BLaER1 treated with 17β-estradiol and CSF1 and Interleukin-3, amounts not matched to agents 10 nM and 100 nM (cell line): ENCODE results near the gene DHX40.
"Not testable (repeated sequence)": the region's sequence is repeated elsewhere in the genome, so short reads cannot be mapped to it uniquely, and the experiment has no call there.

Experiments
- H3K27ac ChIP-seq, 11 experiments: shearing (Covaris generic); formaldehyde crosslinking; 2 replicates each; pipeline ENCODE4 v1.8.1; 2022
- H3K27me3 ChIP-seq, 11 experiments: shearing (Covaris generic); formaldehyde crosslinking; 2 replicates each; pipeline ENCODE4 v1.8.1; 2022
- H3K36me3 ChIP-seq, 11 experiments: shearing (Covaris generic); formaldehyde crosslinking; 2 replicates each; pipeline ENCODE4 v1.8.1; 2022
- H3K4me1 ChIP-seq, 10 experiments: shearing (Covaris generic); formaldehyde crosslinking; 2 replicates each; pipeline ENCODE4 v1.8.1; 2022
- H3K4me2 ChIP-seq, 11 experiments: shearing (Covaris generic); formaldehyde crosslinking; 2 replicates each; pipeline ENCODE4 v1.8.1; 2022
- H3K4me3 ChIP-seq, 10 experiments: shearing (Covaris generic); formaldehyde crosslinking; 2 replicates each; pipeline ENCODE4 v1.8.1; 2022
- H3K9ac ChIP-seq, 11 experiments: shearing (Covaris generic); formaldehyde crosslinking; 2 replicates each; pipeline ENCODE4 v1.8.1; 2022
- H3K9me3 ChIP-seq, 11 experiments: shearing (Covaris generic); formaldehyde crosslinking; replicated peaks in 1 of 11; 2 replicates each; pipeline ENCODE4 v1.8.1; 2022
- H4K20me1 ChIP-seq, 11 experiments: shearing (Covaris generic); formaldehyde crosslinking; 2 replicates each; pipeline ENCODE4 v1.8.1; 2022
- Cebpa-rat ChIP-seq, 11 experiments: shearing (Covaris generic); IDR thresholded peaks; 2 replicates each; pipeline ENCODE4 v1.8.1; 2022

Gene DHX40

GRCh38 chr17:59642565-59642964, 77.2 kb downstream of the DHX40 start:
- peaks cover 24 to 100% (median 95%) of the 10 kb centered on the region in 11 experiments for H4K20me1 ChIP-seq
- H3K9me3 ChIP-seq: no peaks in the 10 kb centered on the region
- peak overlapping the region in 2 of 10 experiments; percentile 42 to 43; a peak in 2 of 20 replicates for H3K4me3 ChIP-seq
- no peaks in the 10 kb centered on the region for H3K27me3 ChIP-seq
- peak overlapping the region; percentile 18 to 100 (median 89) for H3K4me2 ChIP-seq
- peak overlapping the region in 7 of 11 experiments; percentile 19 to 56 (median 32); a peak in 8 of 22 replicates for H3K27ac ChIP-seq
- TF ChIP-seq Cebpa-rat (IDR thresholded peaks at IDR 0.05): no peak
- H3K9ac ChIP-seq: peak overlapping the region in 3 of 11 experiments; percentile 38 to 61 (median 59); a peak in 4 of 22 replicates
- peaks cover 61 to 94% (median 83%) of the 10 kb centered on the region in 10 experiments for H3K4me1 ChIP-seq
- peaks cover 29 to 58% (median 41%) of the 10 kb centered on the region in 11 experiments for H3K36me3 ChIP-seq

GRCh38 chr17:59643159-59644140, 78.0 kb downstream of the DHX40 start:
- no peak for TF ChIP-seq Cebpa-rat (IDR thresholded peaks at IDR 0.05)
- no peaks in the 10 kb centered on the region for H3K27me3 ChIP-seq
- H3K9me3 ChIP-seq: no peaks in the 10 kb centered on the region
- peak overlapping the region; percentile 18 to 100 (median 89) for H3K4me2 ChIP-seq
- peaks cover 38 to 67% (median 50%) of the 10 kb centered on the region in 11 experiments for H3K36me3 ChIP-seq
- H4K20me1 ChIP-seq: peaks cover 17 to 100% (median 90%) of the 10 kb centered on the region in 11 experiments; a peak in 21 of 22 replicates
- H3K9ac ChIP-seq: peak overlapping the region in 4 of 11 experiments; percentile 1 to 59 (median 22); a peak in 6 of 22 replicates
- H3K4me1 ChIP-seq: peaks cover 52 to 88% (median 74%) of the 10 kb centered on the region in 10 experiments
- peak overlapping the region in 1 of 10 experiments; percentile 42; a peak in 1 of 20 replicates for H3K4me3 ChIP-seq
- peak overlapping the region in 7 of 11 experiments; percentile 2 to 38 (median 29); a peak in 13 of 22 replicates for H3K27ac ChIP-seq

- peaks cover 22 to 59% (median 40%) of the 10 kb centered on the region in 10 experiments for H3K4me1 ChIP-seq
- H3K36me3 ChIP-seq: peaks cover 76 to 89% (median 86%) of the 10 kb centered on the region in 11 experiments
- peaks cover 0 to 35% (median 25%) of the 10 kb centered on the region in 11 experiments; a peak in 17 of 22 replicates for H3K9me3 ChIP-seq
- TF ChIP-seq Cebpa-rat (IDR thresholded peaks at IDR 0.05): no peak
- peaks cover 6 to 100% (median 54%) of the 10 kb centered on the region in 11 experiments; a peak in 21 of 22 replicates for H4K20me1 ChIP-seq
- H3K9ac ChIP-seq: no peak overlapping the region
- no peak overlapping the region for H3K4me2 ChIP-seq
- no peaks in the 10 kb centered on the region for H3K27me3 ChIP-seq
- no peak overlapping the region for H3K27ac ChIP-seq
- no peak overlapping the region for H3K4me3 ChIP-seq
Observed at GRCh38 chr17:59647288-59647687, 81.9 kb downstream of the DHX40 start.

GRCh38 chr17:59649886-59650285, 84.5 kb downstream of the DHX40 start:
- Histone ChIP-seq H3K9me3 (peaks cover 0 to 41% (median 31%) of the 10 kb centered on the region in 11 experiments; a peak in 17 of 22 replicates), H3K36me3 (peaks cover 92 to 100% (median 99%) of the 10 kb centered on the region in 11 experiments), H3K9ac (no peak overlapping the region), H3K4me3 (no peak overlapping the region), H3K27me3 (no peaks in the 10 kb centered on the region), H4K20me1 (peaks cover 0 to 100% (median 28%) of the 10 kb centered on the region in 11 experiments; a peak in 15 of 22 replicates), H3K27ac (no peak overlapping the region), H3K4me2 (no peak overlapping the region), H3K4me1 (peaks cover 0 to 34% (median 14%) of the 10 kb centered on the region in 10 experiments; a peak in 12 of 20 replicates)
- no peak for TF ChIP-seq Cebpa-rat (IDR thresholded peaks at IDR 0.05)

- Histone ChIP-seq H3K4me1 (peaks cover 0 to 34% (median 7%) of the 10 kb centered on the region in 10 experiments; a peak in 12 of 20 replicates), H4K20me1 (peaks cover 0 to 100% (median 20%) of the 10 kb centered on the region in 11 experiments; a peak in 14 of 22 replicates), H3K36me3 (peaks cover 98 to 100% (median 100%) of the 10 kb centered on the region in 11 experiments), H3K9me3 (peaks cover 0 to 41% (median 31%) of the 10 kb centered on the region in 11 experiments; a peak in 17 of 22 replicates), H3K9ac (no peak overlapping the region), H3K27me3 (no peaks in the 10 kb centered on the region), H3K27ac (no peak overlapping the region), H3K4me3 (no peak overlapping the region), H3K4me2 (no peak overlapping the region)
- TF ChIP-seq Cebpa-rat (IDR thresholded peaks at IDR 0.05): no peak
Observed at GRCh38 chr17:59650642-59651041, 85.2 kb downstream of the DHX40 start.

- H4K20me1 ChIP-seq: peaks cover 0 to 100% (median 13%) of the 10 kb centered on the region in 11 experiments; a peak in 12 of 22 replicates
- TF ChIP-seq Cebpa-rat (IDR thresholded peaks at IDR 0.05): no peak
- peaks cover 0 to 34% (median 1%) of the 10 kb centered on the region in 10 experiments; a peak in 11 of 20 replicates for H3K4me1 ChIP-seq
- H3K27ac ChIP-seq: no peak overlapping the region
- H3K9me3 ChIP-seq: peaks cover 0 to 41% (median 31%) of the 10 kb centered on the region in 11 experiments; a peak in 17 of 22 replicates
- H3K4me3 ChIP-seq: no peak overlapping the region
- H3K27me3 ChIP-seq: no peaks in the 10 kb centered on the region
- no peak overlapping the region for H3K9ac ChIP-seq
- peaks cover 98 to 100% (median 100%) of the 10 kb centered on the region in 11 experiments for H3K36me3 ChIP-seq
- H3K4me2 ChIP-seq: no peak overlapping the region
Observed at GRCh38 chr17:59651346-59651745, 85.9 kb downstream of the DHX40 start.

- peak overlapping the region in 3 of 10 experiments; percentile 4 to 12 (median 8); a peak in 3 of 20 replicates for H3K4me3 ChIP-seq
- H3K27me3 ChIP-seq: no peaks in the 10 kb centered on the region
- peaks cover 0 to 100% (median 6%) of the 10 kb centered on the region in 11 experiments; a peak in 9 of 22 replicates for H4K20me1 ChIP-seq
- TF ChIP-seq Cebpa-rat (IDR thresholded peaks at IDR 0.05): no peak
- no peak overlapping the region for H3K9ac ChIP-seq
- no peak overlapping the region for H3K4me2 ChIP-seq
- H3K4me1 ChIP-seq: peaks cover 0 to 31% (median 0%) of the 10 kb centered on the region in 10 experiments; a peak in 5 of 20 replicates
- peaks cover 98 to 100% (median 100%) of the 10 kb centered on the region in 11 experiments for H3K36me3 ChIP-seq
- H3K9me3 ChIP-seq: peaks cover 0 to 41% (median 31%) of the 10 kb centered on the region in 11 experiments; a peak in 17 of 22 replicates
- no peak overlapping the region for H3K27ac ChIP-seq
Observed at GRCh38 chr17:59652119-59652518, 86.7 kb downstream of the DHX40 start.

- not testable (repeated sequence) for H3K9ac ChIP-seq, H3K27me3 ChIP-seq, H3K4me2 ChIP-seq, H3K4me3 ChIP-seq
- H3K4me1 ChIP-seq: peaks cover 0 to 20% (median 0%) of the 10 kb centered on the region in 10 experiments; a peak in 4 of 20 replicates
- peaks cover 0 to 13% (median 12%) of the 10 kb centered on the region in 11 experiments; a peak in 17 of 22 replicates for H3K9me3 ChIP-seq
- peaks cover 97 to 100% (median 99%) of the 10 kb centered on the region in 11 experiments for H3K36me3 ChIP-seq
- H4K20me1 ChIP-seq: peaks cover 0 to 100% (median 7%) of the 10 kb centered on the region in 11 experiments; a peak in 9 of 22 replicates
- H3K27ac ChIP-seq: 0 out of 22 replicates have a peak overlapping the region, but pooled peaks of 1 of the 11 experiments have one; percentile 13
Observed at GRCh38 chr17:59656624-59657023, 91.2 kb downstream of the DHX40 start.
